ENCODE data around the gene PCED1B.

Gene PCED1B

GRCh38 chr12:47067771-47068431 is 11.5 kb upstream of the PCED1B start:
- DNase-seq (ENCODE audit: low spot score): no peak

- no peak for DNase-seq (ENCODE audit: low spot score)
Observed at GRCh38 chr12:47068539-47068938, 10.9 kb upstream of the PCED1B start.

- DNase-seq (ENCODE audit: low spot score): no peak
Observed at GRCh38 chr12:47070310-47070709, 9.1 kb upstream of the PCED1B start.

- DNase-seq (ENCODE audit: low spot score): no peak
Observed at GRCh38 chr12:47071241-47071852, 8.1 kb upstream of the PCED1B start.

GRCh38 chr12:47073951-47074350 is 5.5 kb upstream of the PCED1B start:
- no peak for DNase-seq (ENCODE audit: low spot score)

GRCh38 chr12:47074757-47075156 is 4.7 kb upstream of the PCED1B start:
- DNase-seq (ENCODE audit: low spot score): no peak

- no peak for DNase-seq (ENCODE audit: low spot score)
Observed at GRCh38 chr12:47075192-47076084, 4.0 kb upstream of the PCED1B start.

- no peak for DNase-seq (ENCODE audit: low spot score)
Observed at GRCh38 chr12:47077206-47078085, 2.0 kb upstream of the PCED1B start.

GRCh38 chr12:47078086-47078395 is 1.4 kb upstream of the PCED1B start:
- DNase-seq (ENCODE audit: low spot score): no peak

GRCh38 chr12:47078733-47079467 is 521 bp upstream of the PCED1B start:
- DNase-seq (ENCODE audit: low spot score): no peak

GRCh38 chr12:47079981-47080724 is 732 bp downstream of the PCED1B start:
- peak; percentile 76 for DNase-seq (ENCODE audit: low spot score)

GRCh38 chr12:47080725-47081502 is 1.5 kb downstream of the PCED1B start:
- DNase-seq (ENCODE audit: low spot score): no peak

- no peak for DNase-seq (ENCODE audit: low spot score)
Observed at GRCh38 chr12:47082283-47082682, 2.9 kb downstream of the PCED1B start.

- no peak for DNase-seq (ENCODE audit: low spot score)
Observed at GRCh38 chr12:47082796-47083621, 3.6 kb downstream of the PCED1B start.

GRCh38 chr12:47084172-47084571 is 4.8 kb downstream of the PCED1B start:
- no peak for DNase-seq (ENCODE audit: low spot score)

- no peak for DNase-seq (ENCODE audit: low spot score)
Observed at GRCh38 chr12:47085815-47086252, 6.4 kb downstream of the PCED1B start.

- no peak for DNase-seq (ENCODE audit: low spot score)
Observed at GRCh38 chr12:47087088-47087688, 7.8 kb downstream of the PCED1B start.
